CD4-positive, alpha-beta T cell (primary cell): ENCODE measurements around the gene SWAP70. TPM values are rescaled to one million over a fixed set of nuclear protein-coding genes. Genes with fewer than 3 reads are reported as not detected.

Source experiments
- ATAC-seq: fragments of 200-7000 bp; cut with Tn5 transposase; one replicate; pipeline ENCODE4 v1.10.0; 2022; ENCODE audit warnings: mild to moderate bottlenecking; ENCODE audit not compliant: poor library complexity
- CTCF ChIA-PET: fragments of 350-600 bp; sonication (Branson Sonifier 250); formaldehyde crosslinking; loops from one replicate; lab custom pipeline; 2021; ENCODE audit warnings: antibody characterized with exemption, inconsistent platforms; lab: Charles Lee
- POLR2A ChIA-PET: fragments of 350-600 bp; sonication (Branson Sonifier 250); formaldehyde crosslinking; loops from one replicate; lab custom pipeline; 2021; ENCODE audit warnings: antibody characterized with exemption, inconsistent platforms; lab: Charles Lee
- DNase-seq, 14 experiments: peaks; one replicate each; pipeline ENCODE4 v3.0.0-alpha.2; 2013 to 2020; ENCODE audit warnings: mixed read lengths in 2 of 14
- H3K27ac ChIP-seq, 2 donors: one replicate each; pipeline versions ENCODE4 v1.5.1 to v1.7.0; 2013; ENCODE audit warnings: low read length in 2 of 2, low read depth in 1 of 2, mild to moderate bottlenecking in 1 of 2
- H3K27me3 ChIP-seq, 2 experiments: 1 replicate in 1 of 2; 2 replicates in 1 of 2; pipeline versions ENCODE4 v1.6.1 to v1.7.0; 2013; ENCODE audit warnings: low read length in 2 of 2, control low read depth in 1 of 2, mild to moderate bottlenecking in 1 of 2, moderate library complexity in 1 of 2; ENCODE audit not compliant: insufficient read depth in 2 of 2, control insufficient read depth in 1 of 2
- H3K36me3 ChIP-seq: one replicate; pipeline ENCODE4 v1.6.1; 2013; ENCODE audit warnings: low read length, control low read depth; ENCODE audit not compliant: insufficient read depth
- H3K4me1 ChIP-seq: one replicate; pipeline ENCODE4 v1.6.1; 2013; ENCODE audit warnings: low read length, control low read depth; ENCODE audit not compliant: insufficient read depth
- H3K4me3 ChIP-seq: one replicate; pipeline ENCODE4 v1.5.1; 2013; ENCODE audit warnings: mild to moderate bottlenecking, low read length, moderate library complexity
- H3K9me3 ChIP-seq, 2 experiments: 1 replicate in 1 of 2; 2 replicates in 1 of 2; pipeline versions ENCODE4 v1.6.1 to v1.7.0; 2013; ENCODE audit warnings: low read length in 2 of 2, mild to moderate bottlenecking in 2 of 2, control low read depth in 1 of 2, moderate library complexity in 1 of 2; ENCODE audit not compliant: control insufficient read depth in 1 of 2, insufficient read depth in 1 of 2
- H3K27ac Mint-ChIP-seq: one replicate; pipeline ENCODE4 v1.8.0; 2020; ENCODE audit warnings: mixed read lengths
- H3K27me3 Mint-ChIP-seq: one replicate; pipeline ENCODE4 v1.8.0; 2021; ENCODE audit warnings: mixed read lengths
- H3K36me3 Mint-ChIP-seq: one replicate; pipeline ENCODE4 v1.8.0; 2021; ENCODE audit warnings: low read depth, mixed read lengths
- H3K4me1 Mint-ChIP-seq: one replicate; pipeline ENCODE4 v1.8.0; 2021; ENCODE audit warnings: low read depth, mixed read lengths
- H3K4me3 Mint-ChIP-seq: one replicate; pipeline ENCODE4 v1.8.0; 2020; ENCODE audit warnings: mild to moderate bottlenecking, mixed read lengths
- H3K9me3 Mint-ChIP-seq: one replicate; pipeline ENCODE4 v1.8.0; 2020; ENCODE audit warnings: mixed read lengths
- CTCF ChIP-seq: fragments of 200-600 bp; IDR thresholded peaks from one replicate; pipeline ENCODE4 v1.8.0; 2022; ENCODE audit warnings: antibody characterized with exemption, mild to moderate bottlenecking
- intact Hi-C, 2 experiments: fragments of 100-400 bp; cut with DNase I in 1 of 2; cut with micrococcal nuclease in 1 of 2; formaldehyde crosslinking; loops; one replicate each; pipeline versions ENCODE4 v1.15.1 to v1.9.0; 2023 to 2025; cut with DNase I, micrococcal nuclease
- total RNA-seq, 174 experiments: library from RNA in 2 of 174; stranded (reverse) in 2 of 174; gene quantifications; one replicate each; pipeline ENCODE4 v1.2.3 and lab custom pipeline; 2021 to 2026

SWAP70 gene
- total RNA-seq, 2 experiments from 2014 or later: 4.0 to 4.1 TPM

- Mint-ChIP-seq H3K4me3 (no peak overlapping the region), H3K4me1 (no peaks in the 10 kb centered on the region), H3K27me3 (no peaks in the 10 kb centered on the region), H3K9me3 (no peaks in the 10 kb centered on the region), H3K36me3 (no peaks in the 10 kb centered on the region), H3K27ac (no peak overlapping the region)
- ChIA-PET CTCF (interaction anchor here (1.2 to 3.5 kb wide), 2 partner anchors 8 to 215 kb away, joined by 5 to 13 read pairs; no protein-coding TSS in a partner anchor), POLR2A (no interaction called here)
- Histone ChIP-seq H3K36me3 (no peaks in the 10 kb centered on the region), H3K4me3 (no peak overlapping the region), H3K27me3 (no peaks in the 10 kb centered on the region), H3K9me3 (no peaks in the 10 kb centered on the region), H3K27ac (no peak overlapping the region), H3K4me1 (peaks cover 3% of the 10 kb centered on the region)
- intact Hi-C loops: loop anchor here (10.0 kb wide), 3 partner anchors 454 to 794 kb away; partner anchors contain the start of genes AMPD3 (in 1 of the 2) and RNF141 (in 1 of the 2)
- TF ChIP-seq CTCF: no peak
- DNase-seq (no peak), ATAC-seq (no peak)
Observed at GRCh38 chr11:9750551-9750950, 86.7 kb downstream of the SWAP70 start.

GRCh38 chr11:9752091-9752490 lies 88.2 kb downstream of the SWAP70 start:
- intact Hi-C loops: loop anchor here (10.0 kb wide), 3 partner anchors 453 to 793 kb away; partner anchors contain the start of genes AMPD3 (in 1 of the 2) and RNF141 (in 1 of the 2)
- H3K27ac ChIP-seq: no peak overlapping the region
- no peak for DNase-seq
- H3K4me3 Mint-ChIP-seq: no peak overlapping the region
- no peaks in the 10 kb centered on the region for H3K9me3 ChIP-seq
- H3K27ac Mint-ChIP-seq: no peak overlapping the region
- CTCF ChIA-PET: no interaction called here
- no peaks in the 10 kb centered on the region for H3K4me1 Mint-ChIP-seq
- no peak overlapping the region for H3K4me3 ChIP-seq
- no peaks in the 10 kb centered on the region for H3K36me3 Mint-ChIP-seq
- TF ChIP-seq CTCF: no peak
- peaks cover 3% of the 10 kb centered on the region for H3K4me1 ChIP-seq
- no peaks in the 10 kb centered on the region for H3K9me3 Mint-ChIP-seq
- H3K27me3 ChIP-seq: no peaks in the 10 kb centered on the region
- ATAC-seq: no peak
- no peaks in the 10 kb centered on the region for H3K36me3 ChIP-seq
- no peaks in the 10 kb centered on the region for H3K27me3 Mint-ChIP-seq
- POLR2A ChIA-PET: no interaction called here

GRCh38 chr11:9753021-9753420 lies 89.1 kb downstream of the SWAP70 start:
- Histone ChIP-seq H3K36me3 (no peaks in the 10 kb centered on the region), H3K4me3 (no peak overlapping the region), H3K4me1 (peaks cover 10% of the 10 kb centered on the region), H3K27ac (no peak overlapping the region), H3K27me3 (no peaks in the 10 kb centered on the region), H3K9me3 (no peaks in the 10 kb centered on the region)
- no peak overlapping the region for H3K27ac Mint-ChIP-seq
- H3K27me3 Mint-ChIP-seq: no peaks in the 10 kb centered on the region
- no peaks in the 10 kb centered on the region for H3K9me3 Mint-ChIP-seq
- no peak overlapping the region for H3K4me3 Mint-ChIP-seq
- POLR2A ChIA-PET: no interaction called here
- ATAC-seq (no peak), DNase-seq (peak in 1 of 14 experiments; percentile 15)
- no peaks in the 10 kb centered on the region for H3K36me3 Mint-ChIP-seq
- CTCF ChIA-PET: no interaction called here
- intact Hi-C loops: loop anchor here (10.0 kb wide), 3 partner anchors 452 to 792 kb away; partner anchors contain the start of genes AMPD3 (in 1 of the 2) and RNF141 (in 1 of the 2)
- H3K4me1 Mint-ChIP-seq: peaks cover 6% of the 10 kb centered on the region
- no peak for TF ChIP-seq CTCF
